ENCODE data around the gene DLG2.

GRCh38 chr11:85042361-85042760, 584.8 kb downstream of the DLG2 start:
- TF ChIP-seq, protein P1, sequence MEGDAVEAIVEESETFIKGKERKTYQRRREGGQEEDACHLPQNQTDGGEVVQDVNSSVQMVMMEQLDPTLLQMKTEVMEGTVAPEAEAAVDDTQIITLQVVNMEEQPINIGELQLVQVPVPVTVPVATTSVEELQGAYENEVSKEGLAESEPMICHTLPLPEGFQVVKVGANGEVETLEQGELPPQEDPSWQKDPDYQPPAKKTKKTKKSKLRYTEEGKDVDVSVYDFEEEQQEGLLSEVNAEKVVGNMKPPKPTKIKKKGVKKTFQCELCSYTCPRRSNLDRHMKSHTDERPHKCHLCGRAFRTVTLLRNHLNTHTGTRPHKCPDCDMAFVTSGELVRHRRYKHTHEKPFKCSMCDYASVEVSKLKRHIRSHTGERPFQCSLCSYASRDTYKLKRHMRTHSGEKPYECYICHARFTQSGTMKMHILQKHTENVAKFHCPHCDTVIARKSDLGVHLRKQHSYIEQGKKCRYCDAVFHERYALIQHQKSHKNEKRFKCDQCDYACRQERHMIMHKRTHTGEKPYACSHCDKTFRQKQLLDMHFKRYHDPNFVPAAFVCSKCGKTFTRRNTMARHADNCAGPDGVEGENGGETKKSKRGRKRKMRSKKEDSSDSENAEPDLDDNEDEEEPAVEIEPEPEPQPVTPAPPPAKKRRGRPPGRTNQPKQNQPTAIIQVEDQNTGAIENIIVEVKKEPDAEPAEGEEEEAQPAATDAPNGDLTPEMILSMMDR (conservative IDR thresholded peaks at IDR 0.05; ENCODE audit: low read length): no peak
- no peak for TF ChIP-seq EZH2phosphoT487 (IDR thresholded peaks at IDR 0.05; ENCODE audit: borderline replicate concordance, low read depth, low read length)
